H9 (cell line): ENCODE data around the gene RRH. TPM values are rescaled to one million over a fixed set of nuclear protein-coding genes. Genes with fewer than 3 reads are reported as not detected.

Source experiments
- DNase-seq: peaks from one replicate; pipeline ENCODE4 v3.0.0-alpha.2; 2017
- H2AFZ ChIP-seq: one replicate; pipeline ENCODE4 v1.6.1; 2013; ENCODE audit warnings: mild to moderate bottlenecking, low read length, control low read depth, moderate library complexity
- H2AK5ac ChIP-seq: 2 replicates; pipeline ENCODE4 v1.6.1; 2013; ENCODE audit warnings: low read length, control low read depth, mixed read lengths; ENCODE audit not compliant: insufficient read length
- H2BK120ac ChIP-seq: one replicate; pipeline ENCODE4 v1.6.1; 2013; ENCODE audit warnings: low read depth, mild to moderate bottlenecking, low read length, control low read depth, inconsistent platforms; ENCODE audit not compliant: poor library complexity, severe bottlenecking
- H2BK12ac ChIP-seq: 2 replicates; pipeline ENCODE4 v1.6.1; 2013; ENCODE audit warnings: low read length, control low read depth, mixed read lengths, low read depth; ENCODE audit not compliant: insufficient read length
- H2BK15ac ChIP-seq: 2 replicates; pipeline ENCODE4 v1.6.1; 2013; ENCODE audit warnings: low read depth, low read length, control low read depth
- H2BK20ac ChIP-seq: one replicate; pipeline ENCODE4 v1.6.1; 2013; ENCODE audit warnings: low read depth, mild to moderate bottlenecking, low read length, control low read depth, inconsistent platforms; ENCODE audit not compliant: poor library complexity, severe bottlenecking
- H2BK5ac ChIP-seq: 2 replicates; pipeline ENCODE4 v1.6.1; 2013; ENCODE audit warnings: low read length, control low read depth, mixed read lengths; ENCODE audit not compliant: insufficient read length
- H3K14ac ChIP-seq: 2 replicates; pipeline ENCODE4 v1.6.1; 2013; ENCODE audit warnings: low read length, control low read depth; ENCODE audit not compliant: insufficient read depth
- H3K18ac ChIP-seq: 2 replicates; pipeline ENCODE4 v1.6.1; 2013; ENCODE audit warnings: low read depth, mild to moderate bottlenecking, mixed read lengths, low read length, control low read depth; ENCODE audit not compliant: insufficient read length
- H3K23ac ChIP-seq: 2 replicates; pipeline ENCODE4 v1.6.1; 2013; ENCODE audit warnings: low read length, control low read depth, mixed read lengths, low read depth; ENCODE audit not compliant: insufficient read length
- H3K23me2 ChIP-seq: 2 replicates; pipeline ENCODE4 v1.6.1; 2013; ENCODE audit warnings: low read depth, mild to moderate bottlenecking, mixed read lengths, low read length, control low read depth; ENCODE audit not compliant: insufficient read length, poor library complexity, severe bottlenecking
- H3K27ac ChIP-seq: 2 replicates; pipeline ENCODE4 v1.5.1; 2013; ENCODE audit warnings: low read length, control low read depth, mixed read lengths, low read depth; ENCODE audit not compliant: insufficient read length
- H3K27me3 ChIP-seq: 2 replicates; pipeline ENCODE4 v1.6.1; 2013; ENCODE audit warnings: low read length, control low read depth, inconsistent platforms; ENCODE audit not compliant: insufficient read depth
- H3K4ac ChIP-seq: 2 replicates; pipeline ENCODE4 v1.6.1; 2013; ENCODE audit warnings: low read depth, mild to moderate bottlenecking, control low read depth, inconsistent platforms, low read length, moderate library complexity
- H3K4me1 ChIP-seq: 2 replicates; pipeline ENCODE4 v1.6.1; 2013; ENCODE audit warnings: low read length, control low read depth, inconsistent platforms; ENCODE audit not compliant: insufficient read depth
- H3K4me2 ChIP-seq: 2 replicates; pipeline ENCODE4 v1.6.1; 2013; ENCODE audit warnings: low read length, control low read depth, mixed read lengths; ENCODE audit not compliant: insufficient read length, insufficient read depth
- H3K56ac ChIP-seq: 2 replicates; pipeline ENCODE4 v1.6.1; 2013; ENCODE audit warnings: low read depth, mild to moderate bottlenecking, mixed read lengths, low read length, control low read depth; ENCODE audit not compliant: insufficient read length
- H3K79me1 ChIP-seq: 2 replicates; pipeline ENCODE4 v1.6.1; 2013; ENCODE audit warnings: low read depth, mild to moderate bottlenecking, moderate library complexity, low read length, control low read depth, inconsistent platforms; ENCODE audit not compliant: insufficient read depth, poor library complexity, severe bottlenecking
- H3K79me2 ChIP-seq: 2 replicates; pipeline ENCODE4 v1.6.1; 2013; ENCODE audit warnings: low read length, control low read depth, inconsistent platforms; ENCODE audit not compliant: insufficient read depth
- H3K9ac ChIP-seq: 2 replicates; pipeline ENCODE4 v1.6.1; 2013; ENCODE audit warnings: low read length, control low read depth, mixed read lengths; ENCODE audit not compliant: insufficient read length; ENCODE audit errors: extremely low read depth
- H3K9me3 ChIP-seq: one replicate; pipeline ENCODE4 v1.6.1; 2013; ENCODE audit warnings: low read depth, low read length, inconsistent platforms; ENCODE audit not compliant: control insufficient read depth
- H3T11ph ChIP-seq: one replicate; pipeline ENCODE4 v1.6.1; 2013; ENCODE audit warnings: mild to moderate bottlenecking, low read length, control low read depth, inconsistent platforms
- H4K20me1 ChIP-seq: one replicate; pipeline ENCODE4 v1.6.1; 2013; ENCODE audit not compliant: control insufficient read depth, insufficient read length, insufficient read depth
- H4K5ac ChIP-seq: 2 replicates; pipeline ENCODE4 v1.6.1; 2013; ENCODE audit warnings: low read depth, mild to moderate bottlenecking, mixed read lengths, low read length, control low read depth; ENCODE audit not compliant: insufficient read length
- H4K8ac ChIP-seq: replicated peaks from 2 replicates; pipeline ENCODE4 v1.6.1; 2013; ENCODE audit warnings: low read length, control low read depth, mixed read lengths, low read depth; ENCODE audit not compliant: insufficient read length
- H4K91ac ChIP-seq: 2 replicates; pipeline ENCODE4 v1.6.1; 2013; ENCODE audit warnings: low read depth, mild to moderate bottlenecking, moderate library complexity, mixed read lengths, low read length, control low read depth; ENCODE audit not compliant: insufficient read length
- H3K27ac Mint-ChIP-seq, 3 experiments: 2 replicates in 2 of 3; 3 replicates in 1 of 3; pipeline ENCODE4 v1.8.0; 2020 to 2021; ENCODE audit warnings: mixed read lengths in 3 of 3, mild to moderate bottlenecking in 1 of 3, moderate library complexity in 1 of 3
- H3K27me3 Mint-ChIP-seq: 2 replicates; pipeline ENCODE4 v1.8.0; 2021; ENCODE audit warnings: low read depth, mild to moderate bottlenecking, moderate library complexity, mixed read lengths
- H3K36me3 Mint-ChIP-seq, 3 experiments: 2 replicates in 2 of 3; 3 replicates in 1 of 3; pipeline ENCODE4 v1.8.0; 2020 to 2021; ENCODE audit warnings: low read depth in 3 of 3, mixed read lengths in 3 of 3; ENCODE audit not compliant: insufficient read depth in 1 of 3
- H3K4me1 Mint-ChIP-seq, 2 experiments: 2 replicates each; pipeline ENCODE4 v1.8.0; 2020; ENCODE audit warnings: mixed read lengths in 2 of 2
- H3K4me3 Mint-ChIP-seq, 2 experiments: 2 replicates in 1 of 2; 3 replicates in 1 of 2; pipeline ENCODE4 v1.8.0; 2020 to 2021; ENCODE audit warnings: mild to moderate bottlenecking in 2 of 2, mixed read lengths in 2 of 2, moderate library complexity in 1 of 2
- H3K9me3 Mint-ChIP-seq, 2 experiments: 2 replicates in 1 of 2; 3 replicates in 1 of 2; pipeline ENCODE4 v1.8.0; 2020; ENCODE audit warnings: mild to moderate bottlenecking in 2 of 2, mixed read lengths in 2 of 2, moderate library complexity in 1 of 2
- whole genome bisulfite sequencing: extraction: QIAGEN DNeasy Blood & Tissue Kit; methylation state at CpG from one replicate; pipeline ENCODE4 v1.1.7; 2013; ENCODE audit warnings: missing lambda C conversion rate, low lambda C conversion rate, mixed read lengths; ENCODE audit not compliant: insufficient read length; ENCODE audit errors: extremely low coverage; 5-methylcytosine and 5-hydroxymethylcytosine counted together
- total RNA-seq: library from RNA; stranded (reverse); gene quantifications from 2 replicates; pipeline ENCODE4 v1.2.1, GENCODE V29; 2021
- TF ChIP-seq, protein P1 (sequence below): fragments of 200-600 bp; sonication (generic); conservative IDR thresholded peaks from 3 replicates; pipeline ENCODE4 v1.8.0; 2021; ENCODE audit warnings: antibody characterized with exemption, mild to moderate bottlenecking

RRH gene
- total RNA-seq, 1 experiment from 2014 or later = not detected

DNA sequence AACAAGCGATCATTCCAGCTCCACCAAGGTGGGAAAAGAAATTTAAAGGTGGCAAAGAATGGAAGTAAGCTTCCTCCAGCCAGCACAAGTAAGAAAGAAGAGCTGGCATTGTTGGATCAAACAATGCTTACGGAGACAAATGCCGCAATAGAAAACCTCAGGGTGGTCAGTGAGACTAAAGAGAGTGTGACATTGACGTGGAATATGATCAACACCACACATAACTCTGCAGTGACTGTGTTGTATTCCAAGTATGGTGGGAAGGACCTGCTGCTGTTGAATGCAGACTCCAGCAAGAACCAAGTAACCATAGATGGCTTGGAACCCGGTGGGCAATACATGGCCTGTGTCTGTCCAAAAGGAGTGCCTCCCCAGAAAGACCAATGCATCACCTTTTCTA is 42.3 kb downstream of the RRH start:
- no peak overlapping the region for H3K14ac ChIP-seq
- H2BK12ac ChIP-seq = no peak overlapping the region
- H3K4me1 ChIP-seq = no peaks in the 10 kb centered on the region
- no peak overlapping the region for H3K4ac ChIP-seq
- H3K4me3 Mint-ChIP-seq = no peak overlapping the region
- no peak overlapping the region for H2AFZ ChIP-seq
- TF ChIP-seq, protein P1, sequence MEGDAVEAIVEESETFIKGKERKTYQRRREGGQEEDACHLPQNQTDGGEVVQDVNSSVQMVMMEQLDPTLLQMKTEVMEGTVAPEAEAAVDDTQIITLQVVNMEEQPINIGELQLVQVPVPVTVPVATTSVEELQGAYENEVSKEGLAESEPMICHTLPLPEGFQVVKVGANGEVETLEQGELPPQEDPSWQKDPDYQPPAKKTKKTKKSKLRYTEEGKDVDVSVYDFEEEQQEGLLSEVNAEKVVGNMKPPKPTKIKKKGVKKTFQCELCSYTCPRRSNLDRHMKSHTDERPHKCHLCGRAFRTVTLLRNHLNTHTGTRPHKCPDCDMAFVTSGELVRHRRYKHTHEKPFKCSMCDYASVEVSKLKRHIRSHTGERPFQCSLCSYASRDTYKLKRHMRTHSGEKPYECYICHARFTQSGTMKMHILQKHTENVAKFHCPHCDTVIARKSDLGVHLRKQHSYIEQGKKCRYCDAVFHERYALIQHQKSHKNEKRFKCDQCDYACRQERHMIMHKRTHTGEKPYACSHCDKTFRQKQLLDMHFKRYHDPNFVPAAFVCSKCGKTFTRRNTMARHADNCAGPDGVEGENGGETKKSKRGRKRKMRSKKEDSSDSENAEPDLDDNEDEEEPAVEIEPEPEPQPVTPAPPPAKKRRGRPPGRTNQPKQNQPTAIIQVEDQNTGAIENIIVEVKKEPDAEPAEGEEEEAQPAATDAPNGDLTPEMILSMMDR = no peak
- H3K9me3 Mint-ChIP-seq = no peaks in the 10 kb centered on the region; a peak in 1 of 5 replicates
- H3K36me3 Mint-ChIP-seq = peaks cover 0 to 1% (median 0%) of the 10 kb centered on the region in 3 experiments; a peak in 1 of 7 replicates
- H3T11ph ChIP-seq = no peak overlapping the region
- H2AK5ac ChIP-seq = no peak overlapping the region
- H2BK5ac ChIP-seq = no peak overlapping the region
- no peaks in the 10 kb centered on the region for H3K9me3 ChIP-seq
- WGBS = no CpG with 5 or more reads among the region's 5 CpGs
- H3K27me3 Mint-ChIP-seq = no peaks in the 10 kb centered on the region; the same call in 1 of the 2 replicates
- H3K23ac ChIP-seq = no peak overlapping the region
- no peaks in the 10 kb centered on the region for H3K4me1 Mint-ChIP-seq
- H3K79me2 ChIP-seq = no peaks in the 10 kb centered on the region
- no peaks in the 10 kb centered on the region for H3K27me3 ChIP-seq
- H3K18ac ChIP-seq = no peak overlapping the region
- no peak overlapping the region for H4K91ac ChIP-seq
- no peak overlapping the region for H2BK20ac ChIP-seq
- DNase-seq = no peak
- no peak overlapping the region for H3K27ac ChIP-seq
- no peak overlapping the region for H3K9ac ChIP-seq
- H4K20me1 ChIP-seq = no peaks in the 10 kb centered on the region
- H3K79me1 ChIP-seq = no peaks in the 10 kb centered on the region
- no peaks in the 10 kb centered on the region for H3K23me2 ChIP-seq
- H3K27ac Mint-ChIP-seq = no peak overlapping the region; a peak in 1 of 7 replicates
- no peak overlapping the region for H3K56ac ChIP-seq
- no peak overlapping the region for H4K5ac ChIP-seq
- no peak overlapping the region for H4K8ac ChIP-seq
- H2BK120ac ChIP-seq = no peak overlapping the region
- no peak overlapping the region for H2BK15ac ChIP-seq
- no peak overlapping the region for H3K4me2 ChIP-seq
